Fibroblast of the aortic adventitia (primary cell): ENCODE data around the gene NUBP2. TPM values are rescaled to one million over a fixed set of nuclear protein-coding genes. Genes with fewer than 3 reads are reported as not detected.

Experiments
- DNase-seq: peaks from one replicate; pipeline ENCODE4 v3.0.0-alpha.2; 2010; ENCODE audit warnings: low read depth
- H3K4me3 ChIP-seq: 2 replicates; pipeline ENCODE4 v1.5.1; 2011; ENCODE audit warnings: low read depth, mild to moderate bottlenecking, control low read depth, low read length, moderate library complexity
- total RNA-seq: library from RNA; depleted of rRNA; stranded (reverse); fragments of >200 nt; gene quantifications from 2 replicates; pipeline ENCODE4 v1.2.3, GENCODE V29; 2012; ENCODE audit warnings: low replicate concordance
- TF ChIP-seq, protein P1 (sequence below): IDR thresholded peaks from 2 replicates; pipeline ENCODE4 v1.5.1; 2011; ENCODE audit warnings: mild to moderate bottlenecking, low read length, control low read depth, inconsistent platforms; ENCODE audit not compliant: insufficient read depth

NUBP2 gene
- total RNA-seq, 1 donor = 44.6 TPM

DNA sequence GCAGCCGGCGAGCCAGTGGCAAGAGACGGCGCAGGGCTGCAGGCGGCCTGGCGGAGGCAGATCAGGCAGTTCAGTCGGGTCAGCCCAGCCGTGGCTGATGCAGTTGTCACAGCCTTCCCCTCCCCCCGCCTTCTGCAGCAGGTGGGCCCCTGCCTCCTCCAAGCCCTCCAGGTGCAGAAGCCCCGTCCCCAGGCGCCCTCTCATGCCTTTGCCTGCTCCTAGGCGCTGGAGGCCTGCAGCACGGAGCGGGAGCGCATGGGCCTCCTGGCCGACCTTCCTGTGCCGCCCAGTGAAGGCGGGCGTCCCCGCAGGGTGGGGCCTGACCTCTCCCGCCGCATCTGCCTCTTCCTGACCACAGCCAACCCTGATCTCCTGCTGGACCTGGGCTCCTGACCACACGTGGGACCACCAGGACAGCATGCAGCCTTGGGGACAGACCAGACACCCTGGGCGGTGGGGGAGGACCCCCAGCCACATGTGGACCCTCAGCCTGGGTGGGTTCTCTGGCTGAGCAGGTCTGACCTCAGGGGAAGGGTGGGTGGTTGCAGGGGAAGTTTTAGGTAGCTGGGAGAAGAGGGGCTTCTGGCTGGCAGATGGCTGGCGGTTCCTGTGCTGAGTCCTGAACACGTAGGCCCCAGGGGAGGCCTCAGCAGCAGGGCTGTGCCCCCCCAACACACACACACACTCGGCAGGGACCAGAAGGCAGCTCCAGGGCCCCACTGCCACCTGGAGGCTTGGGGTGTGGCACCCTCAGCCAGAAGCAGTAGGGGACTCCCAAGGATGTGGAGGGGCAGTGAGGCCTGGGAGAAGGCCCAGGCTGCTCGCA lies 6.7 kb upstream of the NUBP2 start:
- no peak for DNase-seq
- no peak overlapping the region for H3K4me3 ChIP-seq
- TF ChIP-seq, protein P1, sequence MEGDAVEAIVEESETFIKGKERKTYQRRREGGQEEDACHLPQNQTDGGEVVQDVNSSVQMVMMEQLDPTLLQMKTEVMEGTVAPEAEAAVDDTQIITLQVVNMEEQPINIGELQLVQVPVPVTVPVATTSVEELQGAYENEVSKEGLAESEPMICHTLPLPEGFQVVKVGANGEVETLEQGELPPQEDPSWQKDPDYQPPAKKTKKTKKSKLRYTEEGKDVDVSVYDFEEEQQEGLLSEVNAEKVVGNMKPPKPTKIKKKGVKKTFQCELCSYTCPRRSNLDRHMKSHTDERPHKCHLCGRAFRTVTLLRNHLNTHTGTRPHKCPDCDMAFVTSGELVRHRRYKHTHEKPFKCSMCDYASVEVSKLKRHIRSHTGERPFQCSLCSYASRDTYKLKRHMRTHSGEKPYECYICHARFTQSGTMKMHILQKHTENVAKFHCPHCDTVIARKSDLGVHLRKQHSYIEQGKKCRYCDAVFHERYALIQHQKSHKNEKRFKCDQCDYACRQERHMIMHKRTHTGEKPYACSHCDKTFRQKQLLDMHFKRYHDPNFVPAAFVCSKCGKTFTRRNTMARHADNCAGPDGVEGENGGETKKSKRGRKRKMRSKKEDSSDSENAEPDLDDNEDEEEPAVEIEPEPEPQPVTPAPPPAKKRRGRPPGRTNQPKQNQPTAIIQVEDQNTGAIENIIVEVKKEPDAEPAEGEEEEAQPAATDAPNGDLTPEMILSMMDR = no peak

DNA sequence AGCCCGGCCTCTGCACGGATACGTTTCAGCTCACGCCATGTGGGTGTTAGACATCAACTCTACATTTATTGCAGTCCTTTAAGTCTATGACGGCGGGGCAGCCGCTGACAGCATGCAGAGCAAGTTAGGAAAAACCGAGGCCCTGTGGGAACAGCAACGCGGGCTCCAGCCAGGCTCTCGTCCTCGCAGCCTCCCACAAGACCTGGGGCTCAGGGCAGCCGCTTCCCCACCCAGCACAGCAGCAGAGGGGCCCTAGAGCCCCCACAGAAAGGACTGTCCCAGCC lies 6.1 kb upstream of the NUBP2 start:
- no peak for DNase-seq
- no peak overlapping the region for H3K4me3 ChIP-seq
- TF ChIP-seq, protein P1 = no peak

DNA sequence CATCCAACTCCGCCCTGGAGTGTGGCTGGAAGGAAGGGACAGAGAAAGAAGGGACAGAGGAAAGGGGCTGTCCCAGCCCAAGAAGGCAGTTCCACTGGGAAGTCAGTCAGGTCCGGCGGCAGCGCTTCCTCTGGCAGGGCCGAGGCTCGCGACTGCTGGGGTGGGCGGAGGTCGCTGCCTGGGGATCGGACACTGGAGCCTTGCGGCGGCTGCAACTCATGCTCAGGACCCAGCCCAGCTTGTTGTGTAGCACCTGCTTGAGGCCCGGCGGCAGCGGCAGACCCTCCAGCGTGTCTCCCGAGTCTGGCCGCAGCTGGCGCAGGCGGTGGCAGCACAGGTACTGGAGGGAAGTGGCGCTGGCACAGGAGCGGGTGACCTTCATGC lies 5.8 kb upstream of the NUBP2 start:
- TF ChIP-seq, protein P1 = no peak

DNA sequence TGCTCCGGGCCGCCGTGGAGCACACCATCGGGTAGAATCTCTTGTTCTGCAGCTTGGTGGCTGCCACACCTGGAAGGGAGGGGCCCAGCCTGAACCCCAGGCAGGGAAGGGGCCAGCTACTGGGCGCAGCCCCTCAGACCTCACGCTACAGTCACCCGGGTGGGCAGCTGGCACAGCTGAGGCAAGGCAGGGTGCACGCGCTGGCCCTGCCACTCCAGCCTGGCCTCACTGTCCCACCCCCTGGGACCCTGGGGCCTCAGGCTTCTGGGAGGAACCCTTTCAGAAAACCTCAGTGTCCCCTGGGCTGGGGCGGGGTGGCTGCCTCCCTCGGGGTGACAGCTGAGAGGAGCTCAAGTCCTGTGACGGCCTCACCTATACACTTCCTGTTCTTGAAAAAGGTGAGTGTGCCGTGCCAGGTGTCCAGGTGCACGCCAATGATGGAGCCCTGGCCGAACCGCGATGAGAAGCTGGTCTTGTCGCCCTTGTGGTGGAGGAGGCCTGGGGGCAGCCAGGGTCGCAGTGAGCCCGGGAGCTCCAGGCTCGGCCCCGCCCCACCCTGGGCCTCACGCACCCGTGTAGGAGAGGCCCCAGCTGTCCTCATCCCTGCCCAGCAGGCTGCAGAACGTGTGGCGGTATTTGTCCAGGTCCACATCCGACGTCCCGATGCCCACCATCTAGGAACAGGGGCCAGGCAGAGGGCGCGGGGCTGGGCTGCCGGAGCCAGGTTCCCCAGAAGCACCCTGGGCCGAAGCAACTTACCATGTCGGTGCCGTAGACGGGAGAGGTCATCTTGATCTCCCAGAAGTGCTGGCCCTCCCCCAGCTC lies 5.2 kb upstream of the NUBP2 start:
- TF ChIP-seq, protein P1 = no peak
- no peak for DNase-seq
- H3K4me3 ChIP-seq = no peak overlapping the region

More for the DNA sequence above, 5.8 kb upstream of the NUBP2 start:
- no peak for DNase-seq
- H3K4me3 ChIP-seq = no peak overlapping the region

DNA sequence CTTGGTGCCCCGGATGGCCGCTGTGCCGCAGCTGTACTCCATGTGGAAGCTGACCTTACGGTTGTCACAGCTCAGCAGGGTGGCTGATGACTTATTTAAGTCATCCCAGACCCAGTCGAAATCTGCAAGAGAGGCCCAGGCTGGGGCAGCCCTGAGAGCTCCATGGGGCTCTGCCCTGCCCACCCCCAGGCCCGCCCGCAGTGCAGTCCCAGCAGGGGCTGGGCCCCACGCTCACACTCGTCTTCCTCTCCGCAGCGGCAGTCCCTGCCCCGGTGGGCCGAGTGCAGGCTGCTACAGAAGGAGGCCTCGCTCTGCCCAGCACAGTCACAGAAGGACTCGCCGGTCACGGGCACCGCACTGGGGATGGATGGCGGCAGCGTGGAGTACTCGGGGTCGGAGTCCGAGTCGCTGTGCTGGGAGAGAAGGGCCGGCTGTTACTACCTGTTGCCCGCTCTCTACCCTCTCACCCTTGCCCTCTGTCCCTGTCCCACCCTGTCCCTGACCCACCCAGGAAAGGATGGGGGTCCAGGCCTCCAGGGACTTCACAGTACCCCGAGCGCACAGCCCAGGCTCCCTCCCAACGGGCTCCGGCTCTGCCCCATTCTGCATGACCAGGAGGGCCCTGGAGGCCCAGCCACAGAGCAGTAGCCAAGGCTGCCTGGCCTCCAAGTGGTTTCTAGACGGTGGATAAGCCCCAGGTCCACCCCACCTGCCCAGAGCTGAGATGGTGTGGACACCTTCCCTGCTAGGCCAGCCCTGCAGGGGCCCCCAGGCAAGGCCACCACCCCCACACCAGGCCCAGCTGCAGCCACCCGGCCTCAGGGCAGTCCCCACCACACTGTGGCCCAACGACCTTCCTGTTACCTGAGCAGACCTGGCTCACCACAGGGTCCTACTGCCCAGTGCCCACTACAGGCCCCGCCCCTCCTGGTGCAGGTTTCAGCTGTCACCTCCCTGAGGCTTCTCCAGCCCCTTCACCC lies 4.3 kb upstream of the NUBP2 start:
- TF ChIP-seq, protein P1 = no peak
- DNase-seq = no peak
- no peak overlapping the region for H3K4me3 ChIP-seq

DNA sequence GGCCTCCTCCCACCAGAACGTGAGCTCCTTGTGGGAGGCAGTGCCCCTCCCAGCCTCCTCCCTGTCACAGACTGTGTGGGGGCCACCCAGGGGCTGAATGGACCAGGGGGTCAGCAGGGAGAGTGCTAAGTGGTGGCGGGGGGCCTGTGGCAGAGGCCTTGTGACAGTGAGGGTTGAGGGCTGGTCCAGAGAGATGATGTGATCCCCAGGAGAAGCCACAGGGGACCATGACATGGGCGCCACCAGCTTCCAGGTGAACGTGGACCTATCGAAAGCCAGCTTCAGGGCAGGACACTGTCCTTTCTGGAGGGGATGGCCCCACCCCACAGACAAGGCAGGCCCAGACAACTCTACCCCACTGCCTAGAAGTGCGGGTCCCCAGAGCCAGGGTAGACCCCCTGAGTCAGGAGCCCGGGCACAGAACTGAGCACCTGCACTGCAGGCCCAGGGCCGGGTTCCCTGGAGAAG lies 3.5 kb upstream of the NUBP2 start:
- no peak overlapping the region for H3K4me3 ChIP-seq
- TF ChIP-seq, protein P1 = no peak

More for the DNA sequence above, 3.5 kb upstream of the NUBP2 start:
- DNase-seq = no peak
